Duodenal mucosa (tissue), 2 donors: Measurements from ENCODE around the gene LCP2.

Experiments
- H3K27ac ChIP-seq: one replicate; pipeline ENCODE4 v1.7.0; 2013; ENCODE audit warnings: low read depth, low read length
- H3K27me3 ChIP-seq, 2 donors: one replicate each; pipeline ENCODE4 v1.7.0; 2013; ENCODE audit warnings: low read length in 2 of 2, control low read depth in 1 of 2; ENCODE audit not compliant: insufficient read depth in 2 of 2, control insufficient read depth in 1 of 2
- H3K36me3 ChIP-seq, 2 donors: one replicate each; pipeline ENCODE4 v1.7.0; 2013; ENCODE audit warnings: low read length in 2 of 2, control low read depth in 1 of 2; ENCODE audit not compliant: insufficient read depth in 2 of 2, control insufficient read depth in 1 of 2
- H3K4me1 ChIP-seq, 2 donors: one replicate each; pipeline ENCODE4 v1.7.0; 2013; ENCODE audit warnings: low read length in 2 of 2, control low read depth in 1 of 2; ENCODE audit not compliant: insufficient read depth in 2 of 2, control insufficient read depth in 1 of 2
- H3K4me3 ChIP-seq, 2 donors: one replicate each; pipeline ENCODE4 v1.7.0; 2013; ENCODE audit warnings: low read length in 2 of 2, low read depth in 1 of 2
- H3K9ac ChIP-seq, 2 donors: one replicate each; pipeline ENCODE4 v1.7.0; 2013; ENCODE audit warnings: low read length in 2 of 2, low read depth in 1 of 2
- H3K9me3 ChIP-seq, 2 donors: one replicate each; pipeline ENCODE4 v1.7.0; 2013; ENCODE audit warnings: low read length in 2 of 2, control low read depth in 1 of 2; ENCODE audit not compliant: control insufficient read depth in 1 of 2

The LCP2 gene

DNA sequence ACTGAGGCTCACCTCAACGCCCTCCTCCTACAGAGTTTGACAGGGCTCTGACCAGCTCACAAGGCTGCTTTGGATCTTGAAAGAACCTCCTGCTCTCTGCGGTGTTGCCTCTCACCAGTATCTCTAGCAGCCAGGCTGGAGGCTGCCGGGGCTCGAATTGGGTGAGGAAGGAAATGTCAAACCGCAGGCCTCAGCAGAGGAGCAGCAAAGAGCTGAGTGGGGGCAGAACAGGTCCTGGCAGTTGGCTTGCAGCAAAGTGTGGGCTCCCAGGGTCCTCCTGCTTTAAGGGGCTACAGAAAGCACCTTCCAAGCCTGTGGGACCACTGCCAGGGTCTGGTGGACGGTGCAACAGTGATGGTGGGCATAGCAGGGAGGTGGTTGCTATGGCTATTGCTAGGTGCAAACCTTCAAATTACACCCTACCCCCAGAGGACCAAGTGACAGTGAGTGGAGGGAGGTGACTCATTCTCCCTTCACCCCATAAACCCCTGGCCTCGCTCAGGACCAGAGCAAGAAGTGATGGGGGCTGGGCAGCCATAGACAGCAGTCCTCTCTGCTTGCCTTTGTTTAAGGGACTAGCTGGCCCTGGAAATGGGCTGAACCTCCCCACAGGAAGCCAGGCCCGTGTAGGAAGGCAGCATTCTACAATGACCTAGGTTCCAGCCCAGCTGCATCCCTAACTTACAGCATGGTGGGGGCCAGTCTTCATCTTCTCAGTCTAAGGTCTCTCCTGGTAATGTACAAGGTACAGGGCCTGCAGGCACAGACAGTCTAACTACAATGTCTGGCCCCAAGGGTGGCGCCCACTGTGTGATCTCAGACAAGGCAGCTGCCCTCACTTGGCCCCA is 18.7 kb downstream of the LCP2 start:
- Histone ChIP-seq H3K9me3 (no peaks in the 10 kb centered on the region), H3K27ac (no peak overlapping the region), H3K9ac (peak overlapping the region in 1 of 2 donors; percentile 25), H3K4me1 (peaks cover 31 to 50% of the 10 kb centered on the region in 2 donors), H3K4me3 (peak overlapping the region; percentile 16 to 20), H3K36me3 (peaks cover 0 to 11% of the 10 kb centered on the region in 2 donors), H3K27me3 (no peaks in the 10 kb centered on the region)

DNA sequence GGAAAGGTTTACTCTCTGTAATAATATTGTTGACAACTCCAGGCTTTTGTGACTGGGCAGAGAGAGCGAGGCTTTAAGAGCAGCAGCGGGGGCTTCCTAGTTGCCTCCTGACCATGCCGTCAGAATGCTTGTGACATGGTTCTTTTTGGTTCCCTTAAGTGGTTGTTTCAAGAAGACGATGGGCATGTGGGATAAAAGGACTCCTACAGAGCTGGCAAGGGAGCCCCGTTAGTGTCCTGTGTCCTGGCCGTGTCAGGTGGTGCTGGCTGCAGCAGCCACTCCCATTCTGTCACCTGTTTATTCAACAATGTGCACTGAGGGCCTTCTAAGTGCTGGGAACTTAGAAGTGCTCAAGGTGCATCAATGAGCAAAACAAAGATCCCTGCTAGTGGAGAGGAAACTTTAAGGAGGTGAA is 19.7 kb downstream of the LCP2 start:
- Histone ChIP-seq H3K27me3 (no peaks in the 10 kb centered on the region), H3K4me1 (peaks cover 35 to 51% of the 10 kb centered on the region in 2 donors), H3K9me3 (no peaks in the 10 kb centered on the region), H3K9ac (no peak overlapping the region), H3K4me3 (peak overlapping the region in 1 of 2 donors; percentile 33), H3K36me3 (peaks cover 7 to 17% of the 10 kb centered on the region in 2 donors), H3K27ac (peak overlapping the region; percentile 20)

DNA sequence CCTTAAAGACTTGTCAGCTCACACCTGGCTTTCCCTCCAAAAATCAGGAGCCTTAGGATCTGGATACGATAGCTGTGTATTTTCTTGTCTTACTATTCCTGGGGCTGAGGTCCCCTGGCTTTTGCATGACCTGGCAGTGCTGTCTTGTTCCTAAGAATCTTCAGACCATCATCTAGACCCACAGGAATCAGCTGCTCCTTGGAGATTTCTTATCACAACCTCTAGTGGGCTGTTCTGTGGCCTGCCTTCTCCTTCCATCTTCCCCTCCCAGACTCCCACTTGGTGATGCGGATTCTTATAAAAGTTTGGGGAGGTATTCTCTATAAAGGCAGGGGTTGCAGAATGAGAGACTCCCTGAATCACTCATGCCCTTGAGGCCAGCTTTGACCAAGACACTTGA is 21.4 kb downstream of the LCP2 start:
- no peak overlapping the region for H3K27ac ChIP-seq
- no peaks in the 10 kb centered on the region for H3K9me3 ChIP-seq
- H3K9ac ChIP-seq, result no peak overlapping the region
- no peak overlapping the region for H3K4me3 ChIP-seq
- peaks cover 7 to 17% of the 10 kb centered on the region in 2 donors for H3K36me3 ChIP-seq
- peaks cover 35 to 47% of the 10 kb centered on the region in 2 donors for H3K4me1 ChIP-seq
- H3K27me3 ChIP-seq, result no peaks in the 10 kb centered on the region

DNA sequence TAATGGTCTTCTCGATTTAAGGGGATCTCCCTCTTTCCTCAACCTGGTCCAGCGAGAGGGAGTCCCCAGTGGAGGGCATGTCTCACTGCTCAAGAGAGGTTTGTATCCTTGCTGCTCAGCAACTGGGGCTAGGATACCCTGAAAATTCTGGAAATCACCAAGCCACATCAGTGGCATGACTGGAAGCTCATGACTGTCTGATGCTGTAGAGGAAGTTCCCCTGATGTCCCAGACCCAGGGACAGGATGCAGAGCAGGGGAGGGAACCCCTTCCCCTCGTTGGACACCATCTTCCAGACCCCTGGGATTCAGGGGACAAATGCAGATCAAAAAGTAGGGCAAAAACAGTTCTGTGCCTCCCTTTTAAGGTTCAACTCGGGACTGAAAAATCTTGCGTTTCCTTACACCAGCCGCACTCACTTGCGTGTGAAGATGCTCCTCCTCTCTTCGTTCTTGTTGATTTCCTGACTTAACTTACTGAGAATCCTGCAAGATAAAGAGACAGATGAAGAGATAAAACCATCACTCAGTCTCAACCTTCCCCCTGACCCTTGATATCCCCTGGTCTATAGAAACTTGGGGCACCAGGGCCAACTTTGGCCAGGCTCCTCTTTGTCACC is 22.1 kb downstream of the LCP2 start:
- H3K9me3 ChIP-seq, result no peaks in the 10 kb centered on the region
- H3K27me3 ChIP-seq, result no peaks in the 10 kb centered on the region
- no peak overlapping the region for H3K4me3 ChIP-seq
- H3K4me1 ChIP-seq, result peaks cover 35 to 46% of the 10 kb centered on the region in 2 donors
- H3K36me3 ChIP-seq, result peaks cover 7 to 17% of the 10 kb centered on the region in 2 donors
- H3K27ac ChIP-seq, result no peak overlapping the region
- no peak overlapping the region for H3K9ac ChIP-seq

GRCh38 chr5:170273968-170274710 is 23.4 kb downstream of the LCP2 start:
- Histone ChIP-seq H3K9me3 (no peaks in the 10 kb centered on the region), H3K36me3 (peaks cover 7 to 24% of the 10 kb centered on the region in 2 donors), H3K4me3 (no peak overlapping the region), H3K27ac (no peak overlapping the region), H3K27me3 (no peaks in the 10 kb centered on the region), H3K9ac (no peak overlapping the region), H3K4me1 (peaks cover 25 to 46% of the 10 kb centered on the region in 2 donors)

- H3K9ac ChIP-seq, result no peak overlapping the region
- H3K36me3 ChIP-seq, result peaks cover 7 to 36% of the 10 kb centered on the region in 2 donors
- H3K27ac ChIP-seq, result no peak overlapping the region
- no peaks in the 10 kb centered on the region for H3K9me3 ChIP-seq
- no peak overlapping the region for H3K4me3 ChIP-seq
- peaks cover 27 to 53% of the 10 kb centered on the region in 2 donors for H3K4me1 ChIP-seq
- no peaks in the 10 kb centered on the region for H3K27me3 ChIP-seq
Measured at GRCh38 chr5:170270293-170271069, 27.1 kb downstream of the LCP2 start.

GRCh38 chr5:170269579-170269978 is 28.0 kb downstream of the LCP2 start:
- Histone ChIP-seq H3K36me3 (peaks cover 7 to 35% of the 10 kb centered on the region in 2 donors), H3K4me3 (no peak overlapping the region), H3K27me3 (no peaks in the 10 kb centered on the region), H3K27ac (no peak overlapping the region), H3K9ac (no peak overlapping the region), H3K9me3 (no peaks in the 10 kb centered on the region), H3K4me1 (peaks cover 27 to 46% of the 10 kb centered on the region in 2 donors)

DNA sequence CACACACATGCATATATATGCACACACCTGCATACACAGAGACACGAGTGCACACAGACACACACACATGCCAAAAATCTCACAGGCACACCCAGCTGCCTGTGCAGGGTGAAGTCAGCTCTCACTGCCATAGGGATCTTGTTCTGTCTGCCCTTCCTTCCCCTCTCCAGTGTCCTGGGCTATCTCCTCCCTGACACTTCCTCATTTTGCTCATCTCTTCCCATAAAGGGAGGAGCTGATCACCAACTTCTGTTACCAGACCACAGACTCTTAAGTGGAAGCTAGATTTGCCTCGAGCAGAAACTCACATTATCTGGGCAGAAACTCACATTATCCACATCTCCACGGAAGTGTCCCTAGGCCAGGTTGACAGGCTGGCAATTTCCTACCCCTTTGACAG is 28.7 kb downstream of the LCP2 start:
- H3K27ac ChIP-seq, result no peak overlapping the region
- H3K36me3 ChIP-seq, result peaks cover 9 to 28% of the 10 kb centered on the region in 2 donors
- no peaks in the 10 kb centered on the region for H3K27me3 ChIP-seq
- H3K4me3 ChIP-seq, result peak overlapping the region in 1 of 2 donors; percentile 36
- H3K9me3 ChIP-seq, result no peaks in the 10 kb centered on the region
- no peak overlapping the region for H3K9ac ChIP-seq
- H3K4me1 ChIP-seq, result peaks cover 27 to 42% of the 10 kb centered on the region in 2 donors

GRCh38 chr5:170268153-170268689 is 29.4 kb downstream of the LCP2 start:
- H3K27ac ChIP-seq, result no peak overlapping the region
- H3K9ac ChIP-seq, result no peak overlapping the region
- no peaks in the 10 kb centered on the region for H3K9me3 ChIP-seq
- H3K4me1 ChIP-seq, result peaks cover 21 to 36% of the 10 kb centered on the region in 2 donors
- no peaks in the 10 kb centered on the region for H3K27me3 ChIP-seq
- H3K36me3 ChIP-seq, result peaks cover 5 to 28% of the 10 kb centered on the region in 2 donors
- no peak overlapping the region for H3K4me3 ChIP-seq
